ENCODE results near the gene NFIX.
A peak's percentile ranks its signal among the peaks of the same experiment; 100 is the strongest.
"Not testable (repeated sequence)": the region's sequence is repeated elsewhere in the genome, so short reads cannot be mapped to it uniquely, and the experiment has no call there.

NFIX gene

GRCh38 chr19:12994701-12995595, at the start of gene NFIX:
NFIX (plus strand) TSS chr19:12995475; CDS start chr19:12995838, 363 bp downstream.
- no peak for DNase-seq (ENCODE audit: low read depth)

GRCh38 chr19:12945479-12946091, 49.7 kb upstream of the NFIX start, which contains the start of gene RAD23A:
RAD23A (plus strand) TSS chr19:12945862; CDS start chr19:12945949, 87 bp downstream.
- peak; percentile 95 for DNase-seq (ENCODE audit: low read depth)

- DNase-seq (ENCODE audit: low read depth): no peak
Observed at GRCh38 chr19:12946092-12946721, 49.1 kb upstream of the NFIX start.

- no peak for DNase-seq (ENCODE audit: low read depth)
Observed at GRCh38 chr19:12946731-12947496, 48.4 kb upstream of the NFIX start.

GRCh38 chr19:12947702-12948611, 47.3 kb upstream of the NFIX start:
- no peak for DNase-seq (ENCODE audit: low read depth)

GRCh38 chr19:12948612-12949362, 46.5 kb upstream of the NFIX start:
- no peak for DNase-seq (ENCODE audit: low read depth)

GRCh38 chr19:12949363-12950283, 45.7 kb upstream of the NFIX start:
- no peak for DNase-seq (ENCODE audit: low read depth)

GRCh38 chr19:12952050-12952449, 43.2 kb upstream of the NFIX start:
- not testable (repeated sequence) for DNase-seq (ENCODE audit: low read depth)

- DNase-seq (ENCODE audit: low read depth): peak; percentile 70
Observed at GRCh38 chr19:12952488-12953137, 42.7 kb upstream of the NFIX start.

GRCh38 chr19:12953138-12953798, 42.0 kb upstream of the NFIX start:
- no peak for DNase-seq (ENCODE audit: low read depth)

- no peak for DNase-seq (ENCODE audit: low read depth)
Observed at GRCh38 chr19:12953799-12954611, 41.3 kb upstream of the NFIX start.

- no peak for DNase-seq (ENCODE audit: low read depth)
Observed at GRCh38 chr19:12954612-12954962, 40.7 kb upstream of the NFIX start.

GRCh38 chr19:12955575-12955974, 39.7 kb upstream of the NFIX start:
- not testable (repeated sequence) for DNase-seq (ENCODE audit: low read depth)

GRCh38 chr19:12955996-12956395, 39.3 kb upstream of the NFIX start:
- DNase-seq (ENCODE audit: low read depth): no peak

- no peak for DNase-seq (ENCODE audit: low read depth)
Observed at GRCh38 chr19:12956446-12957388, 38.6 kb upstream of the NFIX start, which contains the start of gene GADD45GIP1. GADD45GIP1 (minus strand) TSS chr19:12957223; CDS start chr19:12957212, 11 bp downstream.

All from GM04504 (cell line).